WTC11 (cell line): Measurements from ENCODE around the gene MIPOL1. TPM values are rescaled to one million over a fixed set of nuclear protein-coding genes. Genes with fewer than 3 reads are reported as not detected.

Experiments
- ATAC-seq: fragments of 200-7000 bp; cut with Tn5 transposase; 2 replicates; pipeline ENCODE4 v1.10.0; 2021; ENCODE audit warnings: mild to moderate bottlenecking, moderate library complexity
- CTCF ChIA-PET: fragments of 300-600 bp; sonication (Branson Sonifier 250); formaldehyde crosslinking; loops from one replicate; lab custom pipeline; 2021; ENCODE audit warnings: antibody characterized with exemption; lab: Charles Lee
- POLR2A ChIA-PET: fragments of 350-600 bp; sonication (Branson Sonifier 250); formaldehyde crosslinking; loops from one replicate; lab custom pipeline; 2021; ENCODE audit warnings: antibody characterized with exemption; lab: Charles Lee
- DNase-seq: peaks from one replicate; pipeline ENCODE4 v3.0.0; 2021; ENCODE audit warnings: low spot score
- H3K27ac Mint-ChIP-seq: 2 replicates; pipeline ENCODE4 v1.8.0; 2021; ENCODE audit warnings: mixed read lengths
- H3K27me3 Mint-ChIP-seq: 2 replicates; pipeline ENCODE4 v1.8.0; 2021; ENCODE audit warnings: low read depth, mild to moderate bottlenecking, moderate library complexity, mixed read lengths
- H3K36me3 Mint-ChIP-seq: 2 replicates; pipeline ENCODE4 v1.8.0; 2021; ENCODE audit warnings: mixed read lengths
- H3K4me1 Mint-ChIP-seq: 2 replicates; pipeline ENCODE4 v1.8.0; 2022; ENCODE audit warnings: mixed read lengths
- H3K4me3 Mint-ChIP-seq: 2 replicates; pipeline ENCODE4 v1.8.0; 2021; ENCODE audit warnings: mild to moderate bottlenecking, moderate library complexity, mixed read lengths
- H3K9me3 Mint-ChIP-seq: 2 replicates; pipeline ENCODE4 v1.8.0; 2021; ENCODE audit warnings: mixed read lengths
- ARID4B ChIP-seq: sonication (generic); formaldehyde crosslinking; IDR thresholded peaks from 2 replicates; pipeline ENCODE4 v1.8.0; 2023; ENCODE audit warnings: missing genetic modification reagents, mild to moderate bottlenecking, borderline replicate concordance
- CTCF ChIP-seq: fragments of 200-600 bp; IDR thresholded peaks from 2 replicates; pipeline ENCODE4 v1.8.0; 2022; ENCODE audit warnings: antibody characterized with exemption
- E2F4 ChIP-seq: sonication (generic); formaldehyde crosslinking; IDR thresholded peaks from 2 replicates; pipeline ENCODE4 v1.8.1; 2022; ENCODE audit warnings: low read depth, mild to moderate bottlenecking, moderate library complexity, missing genetic modification reagents, borderline replicate concordance
- JAZF1 ChIP-seq: fragments of 250-450 bp; sonication (Bioruptor Pico); IDR thresholded peaks from 2 replicates; pipeline ENCODE4 v1.9.0; 2021; ENCODE audit warnings: moderate library complexity, mild to moderate bottlenecking, inconsistent platforms
- STAT6 ChIP-seq: sonication (generic); formaldehyde crosslinking; conservative IDR thresholded peaks from 2 replicates; pipeline ENCODE4 v1.8.1; 2023; ENCODE audit warnings: mild to moderate bottlenecking, low read depth, missing genetic modification reagents, moderate library complexity
- TCF7 ChIP-seq: sonication (generic); formaldehyde crosslinking; IDR thresholded peaks from 2 replicates; pipeline ENCODE4 v1.8.0; 2022; ENCODE audit warnings: mild to moderate bottlenecking, low read depth, missing genetic modification reagents, moderate library complexity
- ZNF416 ChIP-seq: fragments of 250-450 bp; sonication (Bioruptor Pico); IDR thresholded peaks from 2 replicates; pipeline ENCODE4 v1.9.0; 2021; ENCODE audit warnings: mild to moderate bottlenecking, inconsistent platforms
- total RNA-seq: library from RNA; stranded (reverse); gene quantifications from 3 replicates; pipeline ENCODE4 v1.2.3, GENCODE V29; 2021
- TF ChIP-seq, protein P1 (sequence below): fragments of 250-450 bp; sonication (Bioruptor Pico); IDR thresholded peaks from 2 replicates; pipeline ENCODE4 v1.9.0; 2021; ENCODE audit warnings: mild to moderate bottlenecking, borderline replicate concordance

MIPOL1 gene
- total RNA-seq, 1 experiment from 2014 or later = 13.1 TPM

DNA sequence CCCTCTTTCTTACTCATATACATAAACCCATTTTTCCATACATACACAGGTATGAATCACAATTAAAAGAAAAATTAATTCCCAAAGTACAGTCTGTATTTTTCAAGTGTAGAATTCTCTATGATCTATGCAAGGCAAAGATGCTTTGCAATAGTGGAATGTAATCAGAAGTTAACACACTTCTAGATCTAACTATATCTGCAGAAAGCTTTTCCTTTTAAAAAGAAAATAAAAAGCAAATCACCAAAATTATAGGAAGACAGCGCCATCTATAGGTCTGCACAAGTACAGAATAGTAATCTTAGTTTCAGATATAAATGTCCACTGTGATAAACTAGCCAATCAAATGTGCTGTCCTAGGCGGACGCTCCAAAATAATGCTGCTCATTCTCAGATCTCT, 47.3 kb upstream of the MIPOL1 start:
- Mint-ChIP-seq H3K9me3 (no peaks in the 10 kb centered on the region), H3K27ac (no peak overlapping the region), H3K4me3 (no peak overlapping the region), H3K27me3 (no peaks in the 10 kb centered on the region)
- DNase-seq = no peak
- CTCF ChIA-PET = interaction anchor here (0.6 to 2.6 kb wide), 38 partner anchors 10 to 1038 kb away, joined by 3 to 21 read pairs (median 4); partner anchors contain the start of genes MIPOL1, PAX9 and SLC25A21
- TF ChIP-seq STAT6 (CRISPR knock-in tag) = no peak
- TF ChIP-seq, protein P1, sequence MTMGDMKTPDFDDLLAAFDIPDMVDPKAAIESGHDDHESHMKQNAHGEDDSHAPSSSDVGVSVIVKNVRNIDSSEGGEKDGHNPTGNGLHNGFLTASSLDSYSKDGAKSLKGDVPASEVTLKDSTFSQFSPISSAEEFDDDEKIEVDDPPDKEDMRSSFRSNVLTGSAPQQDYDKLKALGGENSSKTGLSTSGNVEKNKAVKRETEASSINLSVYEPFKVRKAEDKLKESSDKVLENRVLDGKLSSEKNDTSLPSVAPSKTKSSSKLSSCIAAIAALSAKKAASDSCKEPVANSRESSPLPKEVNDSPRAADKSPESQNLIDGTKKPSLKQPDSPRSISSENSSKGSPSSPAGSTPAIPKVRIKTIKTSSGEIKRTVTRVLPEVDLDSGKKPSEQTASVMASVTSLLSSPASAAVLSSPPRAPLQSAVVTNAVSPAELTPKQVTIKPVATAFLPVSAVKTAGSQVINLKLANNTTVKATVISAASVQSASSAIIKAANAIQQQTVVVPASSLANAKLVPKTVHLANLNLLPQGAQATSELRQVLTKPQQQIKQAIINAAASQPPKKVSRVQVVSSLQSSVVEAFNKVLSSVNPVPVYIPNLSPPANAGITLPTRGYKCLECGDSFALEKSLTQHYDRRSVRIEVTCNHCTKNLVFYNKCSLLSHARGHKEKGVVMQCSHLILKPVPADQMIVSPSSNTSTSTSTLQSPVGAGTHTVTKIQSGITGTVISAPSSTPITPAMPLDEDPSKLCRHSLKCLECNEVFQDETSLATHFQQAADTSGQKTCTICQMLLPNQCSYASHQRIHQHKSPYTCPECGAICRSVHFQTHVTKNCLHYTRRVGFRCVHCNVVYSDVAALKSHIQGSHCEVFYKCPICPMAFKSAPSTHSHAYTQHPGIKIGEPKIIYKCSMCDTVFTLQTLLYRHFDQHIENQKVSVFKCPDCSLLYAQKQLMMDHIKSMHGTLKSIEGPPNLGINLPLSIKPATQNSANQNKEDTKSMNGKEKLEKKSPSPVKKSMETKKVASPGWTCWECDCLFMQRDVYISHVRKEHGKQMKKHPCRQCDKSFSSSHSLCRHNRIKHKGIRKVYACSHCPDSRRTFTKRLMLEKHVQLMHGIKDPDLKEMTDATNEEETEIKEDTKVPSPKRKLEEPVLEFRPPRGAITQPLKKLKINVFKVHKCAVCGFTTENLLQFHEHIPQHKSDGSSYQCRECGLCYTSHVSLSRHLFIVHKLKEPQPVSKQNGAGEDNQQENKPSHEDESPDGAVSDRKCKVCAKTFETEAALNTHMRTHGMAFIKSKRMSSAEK (CRISPR knock-in tag) = no peak
- no peak for TF ChIP-seq TCF7 (CRISPR knock-in tag)
- TF ChIP-seq JAZF1 = no peak
- peak; percentile 63 for TF ChIP-seq CTCF
- no peak for TF ChIP-seq ZNF416 (CRISPR knock-in tag)
- TF ChIP-seq, all 79 proteins: peak for 1
- POLR2A ChIA-PET = no interaction called here
- peak; percentile 68 for ATAC-seq
- no peaks in the 10 kb centered on the region for H3K4me1 Mint-ChIP-seq
- peaks cover 9% of the 10 kb centered on the region; the same call in 1 of the 2 replicates for H3K36me3 Mint-ChIP-seq

DNA sequence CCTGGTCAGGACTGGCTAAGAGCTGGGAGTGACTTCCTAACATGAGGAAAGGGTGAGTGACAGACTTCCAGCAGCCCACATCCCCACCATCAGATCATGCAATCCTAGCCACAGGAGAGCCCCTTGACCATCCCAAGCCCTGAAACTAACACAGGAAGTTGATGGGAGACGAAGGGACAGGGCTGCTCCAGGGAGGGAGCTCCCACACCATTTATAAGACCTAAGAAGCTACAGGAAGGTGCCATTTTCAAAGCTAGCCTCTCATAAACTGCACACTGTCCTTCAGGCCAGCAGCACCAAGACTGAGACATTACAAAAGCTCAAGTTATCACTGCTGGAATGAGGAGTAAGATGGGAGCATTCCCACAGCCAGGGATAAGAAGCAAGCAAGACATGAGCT, 44.7 kb upstream of the MIPOL1 start:
- ATAC-seq (peak; percentile 53; the same call in 1 of the 2 replicates), DNase-seq (no peak)
- Mint-ChIP-seq H3K36me3 (peaks cover 9% of the 10 kb centered on the region; the same call in 1 of the 2 replicates), H3K4me1 (no peaks in the 10 kb centered on the region), H3K9me3 (no peaks in the 10 kb centered on the region), H3K27me3 (no peaks in the 10 kb centered on the region), H3K27ac (no peak overlapping the region; the same call in 1 of the 2 replicates), H3K4me3 (no peak overlapping the region)
- TF ChIP-seq E2F4 (CRISPR knock-in tag) (no peak), ARID4B (CRISPR knock-in tag) (no peak)
- TF ChIP-seq, protein P1 (CRISPR knock-in tag) = no peak
- POLR2A ChIA-PET = no interaction called here
- CTCF ChIA-PET = interaction anchor here (0.6 to 3.3 kb wide), 11 partner anchors 10 to 1083 kb away, joined by 3 to 15 read pairs (median 4); no protein-coding TSS in a partner anchor
